LoVo (cell line): ENCODE measurements around the gene HCN2.
"Not testable (repeated sequence)": the region's sequence is repeated elsewhere in the genome, so short reads cannot be mapped to it uniquely, and the experiment has no call there.

Experiments used
- DNase-seq: peaks from one replicate; pipeline ENCODE4 v3.0.0-alpha.2; 2016; ENCODE audit warnings: low spot score

Gene HCN2

DNA sequence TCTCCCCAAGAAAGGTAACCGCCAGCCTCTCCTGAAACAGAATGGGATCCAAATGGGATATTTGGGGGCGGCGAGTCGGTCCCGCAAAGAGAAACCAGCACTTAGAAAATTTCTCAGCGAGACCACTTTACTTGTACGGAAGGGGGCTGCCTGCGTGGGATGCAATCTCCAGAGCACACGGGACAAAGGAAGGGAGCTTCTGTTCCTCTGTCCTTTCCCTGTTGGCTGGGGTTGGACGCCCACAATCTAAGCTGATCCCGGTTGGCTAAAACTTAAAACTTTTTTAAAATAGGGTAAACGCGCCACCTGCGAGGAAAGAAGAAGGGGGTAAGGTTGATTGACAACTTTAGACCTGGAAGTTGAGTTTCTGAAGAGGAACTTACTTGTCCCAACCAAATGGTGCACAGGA lies 18.1 kb upstream of the HCN2 start:
- peak; percentile 49 for DNase-seq

DNA sequence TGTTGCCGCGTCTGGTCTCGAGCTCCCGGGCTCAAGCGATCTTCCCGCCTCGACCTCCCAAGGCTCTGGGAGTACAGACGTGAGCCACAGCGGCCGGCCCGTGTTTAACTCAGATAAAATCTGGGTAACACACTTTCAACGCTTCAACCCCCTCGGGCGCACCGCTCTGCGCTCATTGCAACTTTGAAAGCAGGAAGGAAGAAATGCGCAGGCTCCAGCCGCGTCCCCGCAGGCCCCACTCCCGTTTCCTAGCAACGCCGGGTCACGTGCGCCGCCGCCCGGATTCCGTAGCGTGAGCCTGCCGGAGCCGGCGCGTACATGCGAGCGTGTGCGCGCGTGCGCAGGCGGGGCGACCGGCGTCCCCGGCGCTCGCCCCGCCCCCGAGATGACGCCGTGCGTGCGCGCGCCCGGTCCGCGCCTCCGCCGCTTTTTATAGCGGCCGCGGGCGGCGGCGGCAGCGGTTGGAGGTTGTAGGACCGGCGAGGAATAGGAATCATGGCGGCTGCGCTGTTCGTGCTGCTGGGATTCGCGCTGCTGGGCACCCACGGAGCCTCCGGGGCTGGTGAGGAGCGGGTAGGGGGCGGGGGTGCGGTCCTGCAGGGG lies 17.4 kb upstream of the HCN2 start, which contains the start of gene BSG:
Gene BSG, plus strand, starts transcription at position 457 of the 603 bp plus-strand sequence. Its CDS starts 39 bp downstream, at position 496.
- DNase-seq = peak; percentile 100

DNA sequence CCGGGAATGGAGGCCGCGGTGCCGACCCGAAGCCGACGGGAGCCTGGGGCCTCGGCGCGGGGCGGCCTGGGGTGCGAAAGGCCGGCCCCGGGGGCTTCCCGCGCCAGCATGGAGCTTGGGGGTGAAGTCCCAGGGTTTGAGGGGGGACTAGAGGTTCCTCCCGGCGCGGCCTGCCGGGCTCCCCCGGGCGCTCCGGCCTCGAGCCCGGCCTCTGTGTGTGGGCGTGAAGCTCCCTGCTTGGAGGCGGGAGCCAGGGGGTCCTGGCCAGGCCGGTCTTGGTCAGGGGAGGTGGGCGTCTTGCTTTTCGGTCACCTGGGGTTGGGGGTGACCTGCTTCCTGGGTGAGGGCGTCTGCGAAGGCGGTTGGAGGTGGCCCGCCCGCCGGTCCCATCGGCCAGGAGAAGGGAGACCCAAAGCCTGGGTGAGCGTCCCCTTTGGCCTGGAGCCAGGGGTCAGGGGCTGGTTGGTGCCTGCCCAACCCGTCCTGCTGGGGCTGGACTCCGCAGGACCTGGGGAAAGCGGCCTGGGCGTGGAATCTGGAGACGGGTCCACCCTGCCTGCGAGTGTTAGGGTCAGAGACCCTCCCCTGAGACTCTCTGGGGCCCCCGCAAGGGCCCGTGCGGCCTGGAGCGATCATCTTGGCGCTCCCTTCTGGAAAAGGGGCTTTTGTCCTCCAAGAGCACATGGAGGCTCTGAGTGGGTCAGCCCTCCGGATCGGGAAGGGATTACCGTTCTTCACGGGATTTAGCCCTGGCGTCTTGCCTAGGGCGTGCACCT lies 16.8 kb upstream of the HCN2 start:
- peak; percentile 62 for DNase-seq

DNA sequence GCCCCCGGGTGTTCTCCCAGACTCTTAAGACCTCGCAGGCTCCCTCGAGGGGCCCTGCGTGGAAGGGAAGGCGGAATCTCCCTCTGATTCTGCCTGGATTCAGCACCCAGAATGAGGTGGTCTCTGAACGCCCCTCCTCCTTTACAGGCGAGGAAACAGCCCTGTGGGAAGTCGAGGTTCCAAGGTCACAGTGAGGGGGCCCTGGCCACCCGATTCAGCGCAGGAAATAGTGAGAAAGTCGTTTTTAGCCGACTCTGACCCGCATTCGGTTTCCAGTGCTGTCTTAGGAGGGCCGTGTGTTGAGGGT lies 16.2 kb upstream of the HCN2 start:
- DNase-seq = no peak

DNA sequence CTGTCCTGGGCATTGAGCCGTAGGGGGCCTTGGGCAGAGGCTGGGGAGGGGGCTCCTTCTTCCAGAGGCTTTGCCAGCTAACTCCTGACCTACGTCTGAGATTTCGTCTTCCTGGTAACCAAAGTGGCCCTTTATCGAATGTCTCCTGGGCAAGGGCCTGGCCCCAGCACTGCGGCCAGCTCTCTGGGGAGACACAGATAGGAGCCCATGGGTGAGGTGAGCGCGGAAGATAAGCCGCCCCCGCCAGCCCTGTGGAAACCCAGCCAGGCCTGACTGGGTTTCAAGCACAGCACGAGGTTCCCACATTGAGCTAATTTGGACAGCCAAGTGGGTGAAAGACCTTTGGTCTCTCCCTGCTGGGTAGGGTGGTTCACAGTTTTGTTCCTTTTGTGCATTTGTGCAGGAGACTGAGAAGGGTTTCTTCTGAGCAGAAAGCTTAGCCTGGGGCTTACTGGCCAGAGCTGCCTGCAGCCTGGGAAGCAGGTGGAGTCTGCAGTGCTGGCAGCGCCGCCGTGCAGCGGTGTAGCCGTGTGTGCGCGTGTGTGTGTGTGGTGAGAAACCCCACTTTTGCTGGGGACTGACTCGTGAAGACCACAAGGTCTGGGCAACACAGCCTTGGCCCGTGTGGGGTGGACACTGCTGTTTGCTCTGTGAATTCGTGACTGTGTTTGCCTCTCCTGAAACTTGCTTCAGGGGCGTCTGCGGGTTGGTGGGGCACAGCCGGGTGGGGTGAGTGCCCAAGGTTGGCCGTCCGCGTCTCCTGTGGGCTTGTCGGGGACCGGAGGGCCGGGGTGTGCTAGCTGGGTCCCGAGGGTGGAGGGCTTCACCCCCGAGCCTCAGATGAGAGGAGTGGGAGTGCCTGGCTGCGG lies 14.8 kb upstream of the HCN2 start:
- no peak for DNase-seq

DNA sequence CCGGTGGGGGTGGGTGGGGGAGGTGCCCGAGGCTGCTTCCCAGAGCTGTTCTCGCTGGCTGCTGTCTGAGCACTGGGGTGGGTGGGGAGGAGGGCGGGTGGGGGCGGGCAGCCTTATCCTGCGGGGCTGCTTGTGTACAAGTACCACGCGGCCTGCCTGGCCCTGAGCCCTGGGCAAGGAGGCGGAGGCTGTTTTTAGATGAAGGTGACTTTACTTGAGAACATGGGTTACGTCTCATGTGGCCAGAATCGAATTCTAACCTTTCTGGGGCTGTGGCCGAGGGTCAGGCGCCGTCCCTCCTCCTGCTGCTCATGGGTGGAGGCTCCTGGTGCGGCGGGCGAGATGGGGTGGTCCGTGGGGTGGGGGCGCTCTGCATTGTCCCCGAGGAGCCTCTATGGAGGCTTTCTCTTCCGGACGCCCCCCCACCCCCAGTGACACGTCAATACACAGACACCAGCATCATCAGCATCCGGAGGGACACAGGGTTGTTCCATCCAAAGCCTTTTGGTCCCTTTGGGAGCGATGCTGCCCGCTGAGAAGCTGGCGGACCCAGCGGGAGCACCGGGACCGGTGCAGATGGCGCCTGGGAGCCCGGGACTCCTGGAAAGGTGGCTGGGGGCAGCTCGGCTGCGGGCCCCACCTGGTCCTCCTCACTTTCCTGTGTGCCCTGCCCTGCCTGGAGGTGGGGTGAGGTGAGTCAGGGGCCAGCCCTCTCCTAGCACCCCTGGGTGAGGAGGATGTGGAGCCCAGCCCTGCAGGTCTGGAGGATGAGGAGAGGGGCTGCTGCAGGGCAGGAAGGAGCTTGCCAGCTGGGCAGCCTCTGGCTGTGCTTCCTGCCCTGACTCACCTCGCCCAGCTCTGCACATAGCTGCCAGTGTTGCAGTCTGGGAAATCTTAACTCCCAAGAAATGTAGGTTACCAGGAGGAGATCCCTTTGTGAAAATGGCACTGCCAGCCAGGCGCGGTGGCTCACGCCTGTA lies 13.9 kb upstream of the HCN2 start:
- no peak for DNase-seq

DNA sequence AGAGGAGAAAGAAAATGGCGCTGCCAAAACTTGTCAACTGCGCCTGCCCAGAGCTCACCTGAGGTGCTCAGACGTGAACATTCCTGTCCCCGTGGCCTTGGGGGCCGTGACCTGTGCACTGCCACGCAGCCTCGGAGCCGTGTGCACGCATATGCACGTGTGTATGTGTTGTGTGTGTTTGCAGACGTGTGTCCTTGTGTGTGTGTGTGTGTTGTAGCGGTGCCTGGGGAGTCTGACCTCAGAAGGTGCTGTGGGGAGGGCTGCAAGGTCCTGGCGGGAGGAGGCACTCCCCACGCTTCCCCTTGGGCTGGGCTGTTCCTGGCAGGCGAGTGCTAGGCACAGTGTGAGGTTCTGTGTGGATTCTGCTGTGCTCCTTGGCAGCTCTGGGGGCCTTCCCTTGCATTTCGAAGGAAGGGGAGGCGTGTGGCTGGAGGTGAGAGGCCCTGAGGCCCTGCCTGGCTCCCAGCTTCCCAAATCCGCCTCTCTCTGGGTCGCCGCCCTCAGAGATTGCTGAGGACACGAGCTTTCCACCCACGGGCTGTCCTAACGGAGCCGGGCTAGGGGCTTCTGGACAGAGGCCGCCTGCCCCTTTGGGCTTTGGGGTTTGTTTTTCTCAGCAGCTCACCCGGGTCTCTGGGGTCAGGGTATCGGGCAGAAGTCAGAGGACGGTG lies 12.8 kb upstream of the HCN2 start:
- no peak for DNase-seq

DNA sequence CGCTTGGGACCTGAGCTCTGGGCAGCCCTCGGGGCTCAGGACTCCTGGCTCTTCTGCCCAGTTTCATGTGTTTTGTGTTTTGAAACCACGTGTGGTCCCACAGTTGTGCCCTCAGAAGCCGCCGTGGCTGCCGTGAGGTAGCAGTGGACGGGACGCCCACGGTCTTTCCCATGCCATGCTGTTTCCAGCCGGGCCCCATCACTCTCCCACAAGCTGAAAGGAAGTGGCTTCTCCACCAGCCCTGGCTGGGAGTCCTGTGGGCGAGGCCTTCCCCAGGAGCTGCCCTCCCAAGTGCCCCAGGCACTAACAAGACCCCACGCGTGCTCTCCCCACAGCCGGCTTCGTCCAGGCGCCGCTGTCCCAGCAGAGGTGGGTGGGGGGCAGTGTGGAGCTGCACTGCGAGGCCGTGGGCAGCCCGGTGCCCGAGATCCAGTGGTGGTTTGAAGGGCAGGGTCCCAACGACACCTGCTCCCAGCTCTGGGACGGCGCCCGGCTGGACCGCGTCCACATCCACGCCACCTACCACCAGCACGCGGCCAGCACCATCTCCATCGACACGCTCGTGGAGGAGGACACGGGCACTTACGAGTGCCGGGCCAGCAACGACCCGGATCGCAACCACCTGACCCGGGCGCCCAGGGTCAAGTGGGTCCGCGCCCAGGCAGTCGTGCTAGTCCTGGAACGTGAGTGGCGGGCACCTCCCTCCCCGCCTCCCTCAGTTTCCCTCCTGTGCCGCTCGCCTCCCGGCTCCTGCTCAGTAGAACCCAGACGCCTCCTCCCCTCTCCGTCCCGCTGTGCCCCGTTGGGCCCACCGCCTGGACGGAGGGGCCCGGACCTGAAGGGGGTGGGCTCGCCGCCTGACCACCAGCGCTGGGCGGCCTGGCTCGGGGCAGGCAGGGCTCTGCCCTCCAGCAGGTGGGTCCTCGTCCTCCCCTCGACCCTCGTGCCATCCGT lies 12.0 kb upstream of the HCN2 start:
- DNase-seq = no peak

DNA sequence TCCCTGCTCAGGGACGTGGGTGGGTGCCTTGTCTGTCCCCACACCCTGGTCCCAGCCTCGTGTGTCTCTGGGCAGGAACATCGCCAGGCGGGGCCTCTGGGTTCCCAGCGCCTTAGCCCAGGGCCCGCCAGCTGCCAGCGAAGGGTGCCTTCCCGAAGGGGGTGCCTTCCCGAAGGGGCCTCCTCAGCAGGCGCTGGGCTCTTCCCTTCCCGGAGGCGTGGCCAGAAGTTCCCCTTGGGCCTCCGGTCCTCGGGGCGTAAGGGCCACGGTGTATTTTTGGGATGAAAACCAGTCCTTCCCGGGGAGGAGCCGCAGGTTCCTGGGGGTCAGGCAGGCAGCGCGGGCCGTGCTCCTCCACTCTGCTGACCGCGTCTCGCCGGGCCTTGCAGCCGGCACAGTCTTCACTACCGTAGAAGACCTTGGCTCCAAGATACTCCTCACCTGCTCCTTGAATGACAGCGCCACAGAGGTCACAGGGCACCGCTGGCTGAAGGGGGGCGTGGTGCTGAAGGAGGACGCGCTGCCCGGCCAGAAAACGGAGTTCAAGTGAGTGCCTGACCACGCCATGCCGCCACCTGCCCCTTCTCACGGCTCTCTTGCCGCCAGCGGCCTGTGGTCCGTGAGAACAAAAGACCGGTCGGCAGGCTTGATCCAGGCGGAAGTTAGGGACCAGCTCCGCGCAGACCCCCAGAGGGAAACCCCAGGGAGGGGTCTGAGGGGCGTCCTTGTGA lies 10.4 kb upstream of the HCN2 start:
- no peak for DNase-seq

DNA sequence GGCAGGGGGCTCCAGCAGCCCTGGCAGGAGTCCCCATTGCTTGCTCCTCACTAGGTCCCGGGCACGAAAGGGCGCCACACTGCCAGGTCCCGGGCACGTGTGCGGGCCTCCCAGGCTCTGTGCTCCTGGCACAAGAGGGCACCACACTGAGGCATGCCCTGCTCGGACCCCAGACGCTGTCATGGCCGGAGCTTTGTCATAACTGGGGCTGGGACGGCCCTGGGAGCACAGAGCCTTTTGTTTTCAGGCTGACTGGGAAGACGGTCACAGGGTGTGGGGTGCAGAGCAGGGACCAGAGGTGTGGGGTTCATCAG lies 9.9 kb upstream of the HCN2 start:
- DNase-seq = no peak

DNA sequence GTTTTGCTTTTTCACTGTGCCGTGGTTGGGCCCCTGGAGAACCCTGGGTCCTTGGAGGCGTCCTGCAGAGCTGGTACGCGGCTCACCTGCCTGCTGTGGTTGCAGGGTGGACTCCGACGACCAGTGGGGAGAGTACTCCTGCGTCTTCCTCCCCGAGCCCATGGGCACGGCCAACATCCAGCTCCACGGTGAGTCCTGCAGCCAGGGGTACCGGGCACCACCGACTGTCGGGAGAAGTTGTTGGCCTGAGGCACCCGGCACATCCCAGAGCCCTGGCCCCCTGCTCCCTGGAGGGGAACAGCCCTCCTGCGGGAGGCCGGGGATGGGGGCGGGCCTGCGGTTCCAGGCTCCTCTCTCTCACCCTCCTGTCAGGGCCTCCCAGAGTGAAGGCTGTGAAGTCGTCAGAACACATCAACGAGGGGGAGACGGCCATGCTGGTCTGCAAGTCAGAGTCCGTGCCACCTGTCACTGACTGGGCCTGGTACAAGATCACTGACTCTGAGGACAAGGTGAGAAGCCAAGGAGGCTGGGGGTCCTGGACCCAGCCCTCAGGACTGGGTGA lies 9.3 kb upstream of the HCN2 start:
- DNase-seq = no peak

DNA sequence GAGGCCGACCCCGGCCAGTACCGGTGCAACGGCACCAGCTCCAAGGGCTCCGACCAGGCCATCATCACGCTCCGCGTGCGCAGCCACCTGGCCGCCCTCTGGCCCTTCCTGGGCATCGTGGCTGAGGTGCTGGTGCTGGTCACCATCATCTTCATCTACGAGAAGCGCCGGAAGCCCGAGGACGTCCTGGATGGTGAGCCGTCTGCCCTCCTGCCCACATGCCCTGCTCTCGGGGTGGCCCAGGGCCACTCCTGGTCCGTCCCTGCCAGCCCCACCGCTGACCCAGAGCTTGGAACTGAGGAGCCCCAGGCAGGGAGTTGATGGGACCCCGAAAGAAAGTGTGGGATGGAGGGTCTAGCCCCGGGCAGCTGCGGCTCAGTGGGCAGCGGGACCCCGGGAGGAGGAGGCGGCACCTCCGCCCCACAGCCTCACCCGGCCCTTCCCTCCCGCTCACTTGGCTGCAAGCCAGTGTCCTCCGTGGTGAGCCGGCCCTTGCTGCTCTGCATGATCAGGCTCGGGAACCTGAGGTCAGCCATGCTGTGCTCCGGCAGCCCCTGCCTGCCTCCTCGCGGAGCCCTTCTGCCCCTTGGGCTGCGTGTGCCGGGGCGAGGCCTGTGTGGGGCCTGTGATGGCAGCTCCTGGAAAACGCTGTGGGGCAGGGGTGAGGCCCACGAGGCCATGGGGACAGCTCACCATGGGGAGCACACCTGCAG lies 8.1 kb upstream of the HCN2 start:
- DNase-seq = no peak

DNA sequence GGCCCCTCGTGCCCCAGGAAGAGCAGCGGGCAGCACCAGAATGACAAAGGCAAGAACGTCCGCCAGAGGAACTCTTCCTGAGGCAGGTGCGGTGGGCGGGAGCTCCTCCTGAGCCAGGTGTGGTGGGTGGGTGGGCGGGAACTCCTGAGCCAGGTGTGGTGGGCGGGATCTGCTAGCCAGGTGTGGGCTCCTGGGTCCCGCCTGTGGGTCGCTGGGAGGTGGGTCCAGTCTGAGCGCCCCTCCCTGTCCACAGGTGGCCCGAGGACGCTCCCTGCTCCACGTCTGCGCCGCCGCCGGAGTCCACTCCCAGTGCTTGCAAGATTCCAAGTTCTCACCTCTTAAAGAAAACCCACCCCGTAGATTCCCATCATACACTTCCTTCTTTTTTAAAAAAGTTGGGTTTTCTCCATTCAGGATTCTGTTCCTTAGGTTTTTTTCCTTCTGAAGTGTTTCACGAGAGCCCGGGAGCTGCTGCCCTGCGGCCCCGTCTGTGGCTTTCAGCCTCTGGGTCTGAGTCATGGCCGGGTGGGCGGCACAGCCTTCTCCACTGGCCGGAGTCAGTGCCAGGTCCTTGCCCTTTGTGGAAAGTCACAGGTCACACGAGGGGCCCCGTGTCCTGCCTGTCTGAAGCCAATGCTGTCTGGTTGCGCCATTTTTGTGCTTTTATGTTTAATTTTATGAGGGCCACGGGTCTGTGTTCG lies 7.0 kb upstream of the HCN2 start:
- no peak for DNase-seq

DNA sequence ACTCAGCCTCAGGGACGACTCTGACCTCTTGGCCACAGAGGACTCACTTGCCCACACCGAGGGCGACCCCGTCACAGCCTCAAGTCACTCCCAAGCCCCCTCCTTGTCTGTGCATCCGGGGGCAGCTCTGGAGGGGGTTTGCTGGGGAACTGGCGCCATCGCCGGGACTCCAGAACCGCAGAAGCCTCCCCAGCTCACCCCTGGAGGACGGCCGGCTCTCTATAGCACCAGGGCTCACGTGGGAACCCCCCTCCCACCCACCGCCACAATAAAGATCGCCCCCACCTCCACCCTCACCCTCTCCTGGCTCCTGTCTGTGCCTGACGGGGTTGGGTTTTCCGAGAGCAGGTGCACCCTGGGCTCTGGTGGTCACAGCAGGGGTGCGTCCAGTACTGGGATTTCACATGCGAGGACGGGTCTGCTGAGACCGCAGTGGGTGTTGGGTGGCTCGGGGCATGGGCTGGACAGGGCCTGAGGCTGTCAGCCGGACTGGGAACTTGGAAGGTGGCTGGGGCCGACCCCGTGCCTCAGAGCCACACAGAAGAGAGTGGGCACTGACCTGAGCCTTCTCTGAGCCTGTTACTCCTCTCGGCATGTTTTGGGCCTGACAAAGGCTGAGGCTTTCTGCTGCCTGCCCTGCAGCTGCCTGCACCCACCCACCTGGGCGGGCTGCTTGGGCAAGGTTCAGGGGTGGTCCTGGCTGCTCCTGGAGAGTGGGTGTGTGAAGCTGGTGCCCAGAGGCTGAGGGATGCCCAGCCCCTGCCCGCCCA lies 6.3 kb upstream of the HCN2 start:
- DNase-seq = no peak

DNA sequence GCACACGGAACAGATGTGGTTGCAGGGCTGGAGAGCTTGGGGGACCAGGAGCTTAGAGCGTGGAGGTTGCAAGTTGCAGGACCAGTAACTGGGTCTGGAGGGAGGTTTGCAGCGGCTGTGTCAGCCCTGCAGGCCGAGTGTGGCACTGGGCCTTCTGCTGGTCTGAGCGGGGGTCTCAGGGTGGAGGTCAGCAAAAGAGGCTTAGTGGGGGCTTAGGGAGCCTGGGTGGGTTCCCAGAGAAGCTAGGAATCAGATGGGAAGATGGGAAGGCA lies 5.8 kb upstream of the HCN2 start:
- DNase-seq = no peak

DNA sequence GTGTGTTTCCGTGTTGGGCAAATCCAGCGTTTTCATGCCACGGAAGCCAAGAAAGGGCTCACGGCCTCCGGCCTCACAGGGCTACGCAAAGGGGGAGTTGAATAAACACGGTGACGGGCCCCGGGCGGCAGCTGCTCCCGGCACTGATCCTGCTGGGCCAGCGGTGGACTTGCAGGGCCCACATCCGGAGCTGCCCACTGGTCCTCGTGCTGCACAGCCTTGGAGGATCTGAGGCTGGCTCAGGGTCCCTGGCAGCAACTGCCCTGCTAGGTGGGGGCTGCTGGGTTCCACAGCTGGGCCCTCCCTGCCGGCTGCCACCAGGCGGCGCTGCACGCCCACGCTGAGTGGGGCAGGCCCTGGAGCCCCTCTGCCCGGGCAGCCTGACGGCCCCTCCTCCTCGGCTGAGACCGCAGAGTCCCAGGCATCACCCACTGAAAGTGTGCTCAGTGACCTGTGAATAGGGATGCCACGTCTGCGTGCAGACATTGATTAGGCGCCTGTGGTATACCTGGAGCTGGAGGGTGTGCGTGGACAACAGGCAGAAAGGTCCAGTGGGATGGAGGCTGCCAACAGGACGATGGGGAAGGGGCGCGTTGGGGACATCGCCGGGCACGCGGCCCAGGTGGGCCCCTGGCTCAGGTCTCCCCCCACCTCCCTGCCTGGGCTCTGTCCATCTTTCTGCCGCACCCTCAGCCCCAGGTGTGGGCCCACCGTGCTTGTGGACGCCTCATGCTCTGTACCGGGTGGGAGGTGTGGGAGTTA lies 5.3 kb upstream of the HCN2 start:
- DNase-seq = no peak

DNA sequence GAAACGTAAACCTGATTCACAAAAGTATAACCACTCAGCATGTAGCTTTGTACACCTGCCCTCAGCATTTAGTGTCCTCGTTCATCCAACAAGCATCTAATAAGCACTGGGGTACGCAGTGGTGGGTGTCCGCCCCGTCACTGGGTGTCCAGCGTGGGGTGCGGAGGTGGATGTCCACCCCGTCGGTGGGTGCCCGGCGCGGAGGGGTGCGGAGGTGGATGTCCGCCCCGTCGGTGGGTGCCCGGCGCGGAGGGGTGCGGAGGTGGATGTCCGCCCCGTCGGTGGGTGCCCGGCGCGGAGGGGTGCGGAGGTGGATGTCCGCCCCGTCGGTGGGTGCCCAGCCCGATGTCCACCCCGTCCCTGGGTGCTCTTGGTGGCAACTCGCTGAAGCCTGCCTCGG lies 4.5 kb upstream of the HCN2 start:
- not testable (repeated sequence) for DNase-seq
